A673 (cell line): ENCODE results near the gene ARHGAP22. TPM values are rescaled to one million over a fixed set of nuclear protein-coding genes. Genes with fewer than 3 reads are reported as not detected.

Source experiments
- BruUV-seq: library from RNA; stranded (reverse); fragments of 400-500 nt; replicated peaks from 2 replicates; lab custom pipeline; 2021; lab: Mats Ljungman, UMichigan
- CTCF ChIA-PET: fragments of 300-600 bp; sonication (Branson Sonifier 250); formaldehyde crosslinking; loops from one replicate; lab custom pipeline; 2022; ENCODE audit warnings: antibody characterized with exemption; lab: Charles Lee
- POLR2A ChIA-PET: fragments of 300-600 bp; sonication (Branson Sonifier 250); formaldehyde crosslinking; loops from one replicate; lab custom pipeline; 2022; ENCODE audit warnings: antibody characterized with exemption; ENCODE audit not compliant: low non-redundant PET; lab: Charles Lee
- DNase-seq: peaks from one replicate; pipeline ENCODE4 v3.0.0-alpha.2; 2015; ENCODE audit warnings: low spot score
- H3K27ac ChIP-seq: fragments of 200-600 bp; sonication (generic); 2 replicates; pipeline ENCODE4 v1.5.1; 2016; ENCODE audit warnings: mixed run types, low read depth, mild to moderate bottlenecking, mixed read lengths, antibody characterized with exemption, low read length; ENCODE audit not compliant: poor library complexity, severe bottlenecking
- H3K27me3 ChIP-seq: fragments of 200-600 bp; sonication (generic); replicated peaks from 2 replicates; pipeline ENCODE4 v1.6.1; 2017; ENCODE audit warnings: mixed run types, low read depth, mild to moderate bottlenecking, mixed read lengths, antibody characterized with exemption, low read length; ENCODE audit not compliant: insufficient read depth, poor library complexity
- H3K36me3 ChIP-seq: fragments of 200-600 bp; sonication (generic); 2 replicates; pipeline ENCODE4 v1.6.1; 2016; ENCODE audit warnings: mixed run types, mild to moderate bottlenecking, mixed read lengths, antibody characterized with exemption, low read length; ENCODE audit not compliant: insufficient read depth, poor library complexity, severe bottlenecking
- H3K4me1 ChIP-seq: fragments of 200-600 bp; sonication (generic); 2 replicates; pipeline ENCODE4 v1.6.1; 2017; ENCODE audit warnings: mixed run types, mild to moderate bottlenecking, mixed read lengths, antibody characterized with exemption, low read length; ENCODE audit not compliant: insufficient read depth, poor library complexity, severe bottlenecking
- H3K4me3 ChIP-seq: fragments of 200-600 bp; sonication (generic); 2 replicates; pipeline ENCODE4 v1.5.1; 2016; ENCODE audit warnings: low read depth, mixed run types, mild to moderate bottlenecking, mixed read lengths, low read length; ENCODE audit not compliant: poor library complexity, severe bottlenecking
- H3K9me3 ChIP-seq: fragments of 200-600 bp; sonication (generic); 2 replicates; pipeline ENCODE4 v1.6.1; 2016; ENCODE audit warnings: mixed run types, low read depth, mild to moderate bottlenecking, mixed read lengths, antibody characterized with exemption, low read length; ENCODE audit not compliant: poor library complexity, severe bottlenecking
- EZH2 ChIP-seq: fragments of 200-600 bp; sonication (generic); IDR thresholded peaks from 2 replicates; pipeline ENCODE4 v1.6.1; 2017; ENCODE audit warnings: borderline replicate concordance, low read depth, mild to moderate bottlenecking, mixed read lengths, antibody characterized with exemption, low read length; ENCODE audit not compliant: poor library complexity, severe bottlenecking
- intact Hi-C: fragments of 100-400 bp; cut with micrococcal nuclease; formaldehyde crosslinking; loops from one replicate; pipeline ENCODE4 v1.10.0; 2022; ENCODE audit not compliant: unreplicated experiment
- total RNA-seq: library from RNA; stranded (reverse); gene quantifications from 2 replicates; pipeline ENCODE4 v1.2.3, GENCODE V29; 2021
- TF ChIP-seq, protein P1 (sequence below): fragments of 300-800, 200-600 bp; sonication (generic); conservative IDR thresholded peaks from 2 replicates; pipeline ENCODE4 v1.5.1; 2017; ENCODE audit warnings: low read depth, mild to moderate bottlenecking, antibody characterized with exemption, low read length, moderate library complexity, mixed read lengths

The ARHGAP22 gene
- total RNA-seq, 1 experiment from 2014 or later = 0.47 TPM

DNA sequence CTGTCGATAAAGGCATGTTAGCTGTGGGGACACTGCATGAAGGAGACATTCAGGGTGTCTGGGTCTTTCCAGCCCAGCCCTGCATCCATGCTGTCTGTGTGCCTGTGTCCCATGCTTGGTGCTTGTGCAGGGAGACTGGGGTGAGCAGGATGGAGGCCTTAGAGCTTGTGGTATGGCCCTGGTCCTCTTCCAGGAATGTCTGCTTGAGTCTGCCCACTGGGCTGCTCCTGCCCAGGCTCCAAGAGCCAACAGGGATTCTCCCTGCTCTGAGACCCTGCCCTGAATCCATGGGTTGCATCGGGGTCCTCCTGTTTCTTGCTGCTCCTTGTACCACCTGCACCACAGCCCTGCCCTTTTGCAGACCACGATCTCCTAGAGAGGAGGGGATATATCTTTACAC lies 31.4 kb upstream of the ARHGAP22 start:
- Histone ChIP-seq H3K4me1 (no peaks in the 10 kb centered on the region), H3K9me3 (peaks cover 6% of the 10 kb centered on the region), H3K4me3 (no peak overlapping the region), H3K27me3 (no peaks in the 10 kb centered on the region), H3K36me3 (no peaks in the 10 kb centered on the region), H3K27ac (no peak overlapping the region)
- intact Hi-C loops = no loop called here
- BruUV-seq = no TSS peak
- no peak for DNase-seq
- CTCF ChIA-PET = no interaction called here
- POLR2A ChIA-PET = no interaction called here
- TF ChIP-seq EZH2 = no peak
- TF ChIP-seq, protein P1, sequence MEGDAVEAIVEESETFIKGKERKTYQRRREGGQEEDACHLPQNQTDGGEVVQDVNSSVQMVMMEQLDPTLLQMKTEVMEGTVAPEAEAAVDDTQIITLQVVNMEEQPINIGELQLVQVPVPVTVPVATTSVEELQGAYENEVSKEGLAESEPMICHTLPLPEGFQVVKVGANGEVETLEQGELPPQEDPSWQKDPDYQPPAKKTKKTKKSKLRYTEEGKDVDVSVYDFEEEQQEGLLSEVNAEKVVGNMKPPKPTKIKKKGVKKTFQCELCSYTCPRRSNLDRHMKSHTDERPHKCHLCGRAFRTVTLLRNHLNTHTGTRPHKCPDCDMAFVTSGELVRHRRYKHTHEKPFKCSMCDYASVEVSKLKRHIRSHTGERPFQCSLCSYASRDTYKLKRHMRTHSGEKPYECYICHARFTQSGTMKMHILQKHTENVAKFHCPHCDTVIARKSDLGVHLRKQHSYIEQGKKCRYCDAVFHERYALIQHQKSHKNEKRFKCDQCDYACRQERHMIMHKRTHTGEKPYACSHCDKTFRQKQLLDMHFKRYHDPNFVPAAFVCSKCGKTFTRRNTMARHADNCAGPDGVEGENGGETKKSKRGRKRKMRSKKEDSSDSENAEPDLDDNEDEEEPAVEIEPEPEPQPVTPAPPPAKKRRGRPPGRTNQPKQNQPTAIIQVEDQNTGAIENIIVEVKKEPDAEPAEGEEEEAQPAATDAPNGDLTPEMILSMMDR = no peak

DNA sequence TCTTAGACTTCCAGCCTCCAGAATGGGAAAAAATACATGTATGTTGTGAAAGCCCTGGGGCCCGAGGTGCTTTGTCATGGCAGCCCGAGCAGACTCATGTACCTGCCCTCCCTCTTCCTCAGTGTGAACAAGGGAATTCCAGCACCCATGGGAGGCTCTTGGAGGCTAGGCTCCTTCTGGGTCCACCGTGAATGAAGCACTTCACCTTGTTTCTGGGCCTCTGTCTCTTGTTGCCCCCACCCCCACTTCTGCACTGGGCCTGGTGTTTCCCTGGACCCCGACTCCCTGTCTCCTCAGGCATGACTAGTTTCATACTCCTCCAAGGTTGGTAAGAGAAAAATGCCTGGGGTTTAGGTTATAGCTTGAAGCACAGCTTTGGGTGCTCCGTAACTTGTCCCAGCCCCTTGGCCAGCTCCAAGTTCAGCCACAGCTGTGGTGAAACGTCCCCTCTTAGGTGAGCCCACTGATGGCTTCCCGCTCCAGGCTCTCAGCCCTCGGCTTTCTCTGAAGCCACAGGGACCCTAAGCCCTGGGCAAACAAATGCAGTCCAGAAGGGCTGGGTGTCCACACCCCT lies 30.2 kb upstream of the ARHGAP22 start:
- CTCF ChIA-PET = no interaction called here
- intact Hi-C loops = no loop called here
- Histone ChIP-seq H3K4me1 (no peaks in the 10 kb centered on the region), H3K27ac (no peak overlapping the region), H3K4me3 (no peak overlapping the region), H3K9me3 (no peaks in the 10 kb centered on the region), H3K27me3 (peaks cover 9% of the 10 kb centered on the region), H3K36me3 (no peaks in the 10 kb centered on the region)
- no peak for TF ChIP-seq EZH2
- POLR2A ChIA-PET = no interaction called here
- no TSS peak for BruUV-seq
- DNase-seq = no peak

DNA sequence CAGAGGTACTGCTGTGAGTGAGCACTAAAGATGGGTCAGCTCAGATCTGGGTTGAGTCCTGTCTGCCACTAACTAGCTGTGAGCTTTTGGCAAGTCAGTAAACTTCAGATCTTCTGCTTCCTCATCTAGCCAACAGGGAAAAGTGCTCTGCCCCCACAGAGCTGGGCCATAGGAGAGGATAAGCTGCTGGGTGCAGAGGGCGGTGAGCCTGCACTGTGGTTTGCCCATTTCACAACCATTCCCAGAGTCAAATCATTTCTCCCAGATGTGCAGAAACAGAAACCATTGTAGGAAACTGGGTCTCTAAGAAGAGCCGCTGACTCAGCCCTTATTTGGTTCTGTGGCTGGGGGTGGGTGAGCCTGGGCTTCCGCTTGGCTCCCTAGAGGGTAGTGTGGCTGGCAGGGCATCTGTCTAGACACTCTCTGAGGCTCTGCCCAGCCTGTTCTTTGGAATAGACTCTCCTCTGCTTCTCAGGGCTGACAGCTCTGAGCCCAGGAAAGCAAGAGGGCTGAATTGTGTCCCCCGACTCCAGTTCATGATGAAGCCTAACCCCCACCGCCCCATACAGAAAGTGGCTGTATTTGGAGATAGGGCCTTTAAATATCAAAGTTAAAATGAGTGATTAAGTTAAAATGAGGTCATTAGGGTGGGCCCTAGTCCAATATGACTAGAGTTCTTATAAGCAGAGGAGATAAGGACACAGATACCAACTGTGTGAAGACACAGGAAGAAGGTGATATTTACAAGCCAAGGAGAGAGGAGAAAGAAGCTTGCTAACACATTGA lies 29.5 kb upstream of the ARHGAP22 start:
- Histone ChIP-seq H3K36me3 (no peaks in the 10 kb centered on the region), H3K27me3 (peaks cover 9% of the 10 kb centered on the region), H3K4me3 (no peak overlapping the region), H3K4me1 (no peaks in the 10 kb centered on the region), H3K27ac (no peak overlapping the region), H3K9me3 (no peaks in the 10 kb centered on the region)
- BruUV-seq = no TSS peak
- intact Hi-C loops = no loop called here
- TF ChIP-seq EZH2 = no peak
- TF ChIP-seq, protein P1 = no peak
- ChIA-PET CTCF (no interaction called here), POLR2A (no interaction called here)
- DNase-seq = peak; percentile 57
